Activated CD4-positive, alpha-beta T cell treated with anti-CD3 and anti-CD28 coated beads, Interleukin-2, amount 50 U/mL, for 48 hours (primary cell): ENCODE data around the gene KRTAP26-1.
A peak's percentile ranks its signal among the peaks of the same experiment; 100 is the strongest.

ENCODE experiments used
- DNase-seq, 2 experiments: peaks; one replicate each; pipeline ENCODE4 v3.0.0-alpha.2; 2020

The KRTAP26-1 gene

GRCh38 chr21:30320215-30320614 lies at the start of gene KRTAP26-1:
TSS of gene KRTAP26-1 (minus strand) at chr21:30320315. CDS start at chr21:30320035, 280 bp downstream.
- no peak for DNase-seq

GRCh38 chr21:30355906-30356305 lies 35.8 kb upstream of the KRTAP26-1 start:
- DNase-seq, result no peak

- DNase-seq, result no peak
These were observed 34.3 kb upstream of the KRTAP26-1 start for GRCh38 chr21:30354308-30355005.

- no peak for DNase-seq
These were observed 31.4 kb upstream of the KRTAP26-1 start for GRCh38 chr21:30351534-30351933.

GRCh38 chr21:30349572-30349971 lies 29.5 kb upstream of the KRTAP26-1 start:
- DNase-seq, result no peak

- DNase-seq, result no peak
These were observed 28.4 kb upstream of the KRTAP26-1 start, which contains the start of gene KRTAP23-1 for GRCh38 chr21:30348506-30348905. TSS of gene KRTAP23-1 (minus strand) at chr21:30348606. CDS start at chr21:30348606, 0 bp downstream.

GRCh38 chr21:30345014-30345413 lies 24.9 kb upstream of the KRTAP26-1 start:
- no peak for DNase-seq

- peak; percentile 37 to 46 for DNase-seq
These were observed 20.8 kb upstream of the KRTAP26-1 start for GRCh38 chr21:30340714-30341573.

- DNase-seq, result no peak
These were observed 18.6 kb upstream of the KRTAP26-1 start for GRCh38 chr21:30338717-30339116.

GRCh38 chr21:30337772-30338171 lies 17.7 kb upstream of the KRTAP26-1 start:
- DNase-seq, result no peak

- DNase-seq, result no peak
These were observed 17.2 kb upstream of the KRTAP26-1 start, which contains the start of gene KRTAP27-1 for GRCh38 chr21:30337276-30337744. TSS of gene KRTAP27-1 (minus strand) at chr21:30337694. CDS start at chr21:30337668, 26 bp downstream.

- no peak for DNase-seq
These were observed 16.5 kb upstream of the KRTAP26-1 start for GRCh38 chr21:30336596-30336995.

GRCh38 chr21:30333736-30334135 lies 13.6 kb upstream of the KRTAP26-1 start:
- no peak for DNase-seq

- DNase-seq, result no peak
These were observed 12.6 kb upstream of the KRTAP26-1 start for GRCh38 chr21:30332681-30333080.

- no peak for DNase-seq
These were observed 9.2 kb upstream of the KRTAP26-1 start for GRCh38 chr21:30329203-30329875.

- DNase-seq, result no peak
These were observed 6.3 kb upstream of the KRTAP26-1 start for GRCh38 chr21:30326390-30326789.

GRCh38 chr21:30315701-30316100 lies 4.4 kb downstream of the KRTAP26-1 start:
- no peak for DNase-seq

GRCh38 chr21:30306884-30307283 lies 13.2 kb downstream of the KRTAP26-1 start:
- no peak for DNase-seq

- no peak for DNase-seq
These were observed 15.0 kb downstream of the KRTAP26-1 start for GRCh38 chr21:30305136-30305535.

- DNase-seq, result no peak
These were observed 30.9 kb downstream of the KRTAP26-1 start, which contains the start of gene KRTAP25-1 for GRCh38 chr21:30289215-30289614. TSS of gene KRTAP25-1 (minus strand) at chr21:30289514. CDS start at chr21:30289490, 24 bp downstream.

GRCh38 chr21:30282850-30283249 lies 37.3 kb downstream of the KRTAP26-1 start, which contains the start of gene KRTAP24-1:
TSS of gene KRTAP24-1 (minus strand) at chr21:30282950. CDS start at chr21:30282932, 18 bp downstream.
- DNase-seq, result no peak

- no peak for DNase-seq
These were observed 48.5 kb downstream of the KRTAP26-1 start for GRCh38 chr21:30271611-30272010.

- no peak for DNase-seq
These were observed 49.0 kb downstream of the KRTAP26-1 start for GRCh38 chr21:30271156-30271555.
